OCI-LY7 (cell line): ENCODE measurements around the gene GLIS1. TPM values are rescaled to one million over a fixed set of nuclear protein-coding genes. Genes with fewer than 3 reads are reported as not detected.

Experiments
- BruUV-seq: library from RNA; stranded (reverse); fragments of 400-500 nt; replicated peaks from 2 replicates; lab custom pipeline; 2021; lab: Mats Ljungman, UMichigan
- CTCF ChIA-PET: fragments of 300-600 bp; sonication (Branson Sonifier 250); formaldehyde crosslinking; loops from one replicate; lab custom pipeline; 2022; ENCODE audit warnings: antibody characterized with exemption; ENCODE audit not compliant: unreplicated experiment; lab: Charles Lee
- POLR2A ChIA-PET: fragments of 300-600 bp; sonication (Branson Sonifier 250); formaldehyde crosslinking; loops from one replicate; lab custom pipeline; 2022; ENCODE audit warnings: antibody characterized with exemption; lab: Charles Lee
- DNase-seq: peaks from one replicate; pipeline ENCODE4 v3.0.0-alpha.2; 2015; ENCODE audit warnings: low spot score
- H2AFZ ChIP-seq: fragments of 200-600 bp; sonication (generic), shearing (Covaris generic); 2 replicates; pipeline ENCODE4 v1.6.1; 2014; ENCODE audit warnings: mild to moderate bottlenecking, antibody characterized with exemption, low read length, moderate library complexity
- H3K27ac ChIP-seq: fragments of 200-600 bp; sonication (generic); 2 replicates; pipeline ENCODE4 v1.5.1; 2014; ENCODE audit warnings: mixed run types, low read depth, mild to moderate bottlenecking, moderate library complexity, low read length, inconsistent platforms; ENCODE audit not compliant: poor library complexity, severe bottlenecking
- H3K36me3 ChIP-seq: fragments of 200-600 bp; sonication (generic); 2 replicates; pipeline ENCODE4 v1.6.1; 2014; ENCODE audit warnings: mild to moderate bottlenecking, antibody characterized with exemption, low read length, moderate library complexity, mixed read lengths; ENCODE audit not compliant: insufficient read depth
- H3K4me1 ChIP-seq: fragments of 200-600 bp; sonication (generic); 2 replicates; pipeline ENCODE4 v1.5.1; 2014; ENCODE audit warnings: mild to moderate bottlenecking, low read length; ENCODE audit not compliant: insufficient read depth, poor library complexity, severe bottlenecking
- H3K4me2 ChIP-seq: fragments of 200-600 bp; sonication (generic); 2 replicates; pipeline ENCODE4 v1.6.1; 2014; ENCODE audit warnings: mild to moderate bottlenecking, low read length
- H3K4me3 ChIP-seq: fragments of 200-600 bp; sonication (generic); 2 replicates; pipeline ENCODE4 v1.5.1; 2014; ENCODE audit warnings: mild to moderate bottlenecking, low read depth, low read length; ENCODE audit not compliant: poor library complexity, severe bottlenecking
- H3K79me2 ChIP-seq: fragments of 200-600 bp; sonication (generic); 2 replicates; pipeline ENCODE4 v1.6.1; 2016; ENCODE audit warnings: low read depth, mild to moderate bottlenecking, low read length, moderate library complexity, mixed read lengths; ENCODE audit not compliant: insufficient read depth
- H3K9me2 ChIP-seq: fragments of 200-600 bp; sonication (generic); 2 replicates; pipeline ENCODE4 v1.6.1; 2016; ENCODE audit warnings: mild to moderate bottlenecking, low read length, mixed read lengths; ENCODE audit not compliant: insufficient read depth
- H3K9me3 ChIP-seq: fragments of 200-600 bp; sonication (generic); 2 replicates; pipeline ENCODE4 v1.6.1; 2014; ENCODE audit warnings: mild to moderate bottlenecking, mixed run types, low read length, mixed read lengths
- H4K20me1 ChIP-seq: fragments of 200-600 bp; sonication (generic); 2 replicates; pipeline ENCODE4 v1.6.1; 2014; ENCODE audit warnings: mild to moderate bottlenecking, antibody characterized with exemption, low read length, moderate library complexity, mixed read lengths; ENCODE audit not compliant: insufficient read depth
- EZH2phosphoT487 ChIP-seq: fragments of 200-600 bp; sonication (generic); IDR thresholded peaks from 2 replicates; pipeline ENCODE4 v1.6.1; 2018; ENCODE audit warnings: low read depth, borderline replicate concordance, mild to moderate bottlenecking, mixed run types, antibody characterized with exemption, low read length, moderate library complexity, mixed read lengths
- intact Hi-C: fragments of 100-400 bp; cut with micrococcal nuclease; formaldehyde crosslinking; loops from one replicate; pipeline ENCODE4 v1.10.0; 2022; ENCODE audit not compliant: unreplicated experiment
- total RNA-seq, 2 experiments: library from RNA; depleted of rRNA in 1 of 2; stranded (reverse); fragments of >200 nt in 1 of 2; shearing (Covaris generic) in 1 of 2; gene quantifications; 2 replicates each; pipeline ENCODE4 v1.2.3, GENCODE V29; 2014 to 2022
- TF ChIP-seq, protein P1 (sequence below): fragments of 200-600 bp; sonication (generic); conservative IDR thresholded peaks from 2 replicates; pipeline ENCODE4 v1.5.1; 2014; ENCODE audit warnings: mild to moderate bottlenecking, antibody characterized with exemption, low read length, moderate library complexity, mixed read lengths

GLIS1 gene
- total RNA-seq, 2 experiments from 2014 or later: not detected

DNA sequence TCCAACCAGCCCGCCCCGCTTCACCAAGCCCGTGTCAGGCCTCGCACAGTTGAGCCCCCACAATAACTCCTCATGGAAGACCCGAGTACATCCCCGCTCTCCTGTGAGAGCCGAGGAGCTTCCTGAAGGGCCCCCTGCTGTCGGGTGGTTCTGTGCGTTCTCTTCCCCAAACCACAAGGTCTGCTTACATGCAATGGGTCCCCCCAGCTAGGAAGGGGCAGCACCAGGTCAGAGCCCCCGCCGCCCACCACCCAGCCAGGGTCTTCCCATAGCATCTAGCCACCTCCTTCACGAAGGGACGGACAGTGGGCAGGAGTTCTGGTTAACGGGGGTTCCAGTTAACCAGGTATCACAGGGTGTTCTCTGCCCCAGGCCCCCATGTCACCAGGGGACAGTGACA lies 51.5 kb downstream of the GLIS1 start:
- H3K4me3 ChIP-seq: no peak overlapping the region
- H4K20me1 ChIP-seq: no peaks in the 10 kb centered on the region
- intact Hi-C loops: no loop called here
- H3K9me3 ChIP-seq: no peaks in the 10 kb centered on the region
- TF ChIP-seq, protein P1, sequence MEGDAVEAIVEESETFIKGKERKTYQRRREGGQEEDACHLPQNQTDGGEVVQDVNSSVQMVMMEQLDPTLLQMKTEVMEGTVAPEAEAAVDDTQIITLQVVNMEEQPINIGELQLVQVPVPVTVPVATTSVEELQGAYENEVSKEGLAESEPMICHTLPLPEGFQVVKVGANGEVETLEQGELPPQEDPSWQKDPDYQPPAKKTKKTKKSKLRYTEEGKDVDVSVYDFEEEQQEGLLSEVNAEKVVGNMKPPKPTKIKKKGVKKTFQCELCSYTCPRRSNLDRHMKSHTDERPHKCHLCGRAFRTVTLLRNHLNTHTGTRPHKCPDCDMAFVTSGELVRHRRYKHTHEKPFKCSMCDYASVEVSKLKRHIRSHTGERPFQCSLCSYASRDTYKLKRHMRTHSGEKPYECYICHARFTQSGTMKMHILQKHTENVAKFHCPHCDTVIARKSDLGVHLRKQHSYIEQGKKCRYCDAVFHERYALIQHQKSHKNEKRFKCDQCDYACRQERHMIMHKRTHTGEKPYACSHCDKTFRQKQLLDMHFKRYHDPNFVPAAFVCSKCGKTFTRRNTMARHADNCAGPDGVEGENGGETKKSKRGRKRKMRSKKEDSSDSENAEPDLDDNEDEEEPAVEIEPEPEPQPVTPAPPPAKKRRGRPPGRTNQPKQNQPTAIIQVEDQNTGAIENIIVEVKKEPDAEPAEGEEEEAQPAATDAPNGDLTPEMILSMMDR: no peak
- TF ChIP-seq EZH2phosphoT487: no peak
- no peak overlapping the region for H3K27ac ChIP-seq
- no TSS peak for BruUV-seq
- no peak overlapping the region for H3K4me2 ChIP-seq
- POLR2A ChIA-PET: interaction anchor here (0.7 kb wide), 1 partner anchor 1206 kb away, joined by 3 read pairs; no protein-coding TSS in a partner anchor
- H3K36me3 ChIP-seq: no peaks in the 10 kb centered on the region
- H3K79me2 ChIP-seq: no peaks in the 10 kb centered on the region
- H3K4me1 ChIP-seq: no peaks in the 10 kb centered on the region
- H2AFZ ChIP-seq: no peak overlapping the region
- DNase-seq: no peak
- no peaks in the 10 kb centered on the region for H3K9me2 ChIP-seq
- CTCF ChIA-PET: no interaction called here

DNA sequence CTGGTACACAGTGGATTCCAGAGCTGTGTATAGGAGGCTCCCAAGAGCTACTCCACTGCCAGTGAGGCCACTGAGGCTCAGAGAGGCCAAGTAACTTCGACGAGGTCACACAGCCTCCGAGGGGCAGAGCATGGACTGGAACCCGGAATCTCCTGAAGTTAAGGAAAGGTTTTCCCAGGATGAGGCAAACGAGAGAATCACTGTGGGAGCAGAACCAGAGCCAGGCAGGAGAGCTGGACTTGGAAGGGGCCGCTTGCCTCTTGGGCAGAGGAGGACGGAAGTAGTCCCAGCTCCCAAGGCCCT lies 52.0 kb downstream of the GLIS1 start:
- ChIA-PET CTCF (no interaction called here), POLR2A (interaction anchor here (0.7 kb wide), 1 partner anchor 1207 kb away, joined by 3 read pairs; no protein-coding TSS in a partner anchor)
- Histone ChIP-seq H2AFZ (no peak overlapping the region), H4K20me1 (no peaks in the 10 kb centered on the region), H3K79me2 (no peaks in the 10 kb centered on the region), H3K4me2 (no peak overlapping the region), H3K9me3 (no peaks in the 10 kb centered on the region), H3K27ac (no peak overlapping the region), H3K4me1 (no peaks in the 10 kb centered on the region), H3K9me2 (no peaks in the 10 kb centered on the region), H3K36me3 (no peaks in the 10 kb centered on the region), H3K4me3 (no peak overlapping the region)
- intact Hi-C loops: no loop called here
- DNase-seq: no peak
- no TSS peak for BruUV-seq
- no peak for TF ChIP-seq EZH2phosphoT487
- TF ChIP-seq, protein P1: no peak

DNA sequence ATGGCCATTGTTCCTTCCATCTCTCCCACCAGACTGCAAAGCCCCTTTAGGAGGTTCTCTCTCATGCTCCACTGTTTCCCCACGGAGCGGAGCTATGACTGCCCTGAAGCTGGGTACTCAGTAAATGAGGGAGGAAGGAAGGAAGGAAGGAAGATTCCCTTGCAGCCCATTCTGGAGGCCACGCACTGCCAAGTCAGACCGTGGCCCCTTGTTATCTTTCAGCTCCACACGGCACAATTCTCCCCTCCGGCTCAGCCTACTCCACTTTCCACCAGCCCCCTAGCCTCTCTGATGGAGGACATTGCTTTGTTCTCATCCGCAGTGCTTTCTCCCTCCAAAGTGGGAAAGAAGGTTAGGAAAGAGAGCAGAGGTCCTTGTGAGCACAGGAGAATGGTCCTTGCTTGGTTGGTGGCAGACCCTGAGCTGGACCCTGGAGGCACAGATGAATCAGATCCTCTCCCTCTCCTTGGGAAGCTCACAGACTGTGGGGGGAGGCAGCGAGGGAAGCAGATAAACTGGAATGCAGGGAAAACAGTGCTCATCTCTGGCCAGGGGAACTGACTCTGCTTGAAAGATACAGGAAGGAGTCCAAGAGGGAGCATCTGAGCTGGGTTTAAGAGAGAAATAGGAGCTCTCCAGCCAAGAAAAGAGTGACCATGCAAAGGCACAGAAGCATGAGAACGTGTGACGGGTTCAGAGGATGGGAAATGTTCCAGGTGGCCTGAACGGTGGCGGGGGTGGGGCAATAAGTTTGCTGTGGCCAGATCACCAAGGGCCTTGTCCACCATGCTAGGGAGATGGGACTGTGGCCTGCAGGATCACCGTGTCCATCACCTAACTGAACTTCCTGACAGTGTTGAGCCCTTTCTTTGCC lies 52.6 kb downstream of the GLIS1 start:
- BruUV-seq: no TSS peak
- H3K36me3 ChIP-seq: no peaks in the 10 kb centered on the region
- H3K4me2 ChIP-seq: no peak overlapping the region
- intact Hi-C loops: no loop called here
- H2AFZ ChIP-seq: no peak overlapping the region
- POLR2A ChIA-PET: interaction anchor here (0.7 kb wide), 1 partner anchor 1207 kb away, joined by 3 read pairs; no protein-coding TSS in a partner anchor
- H3K27ac ChIP-seq: no peak overlapping the region
- TF ChIP-seq, protein P1: no peak
- no peak for TF ChIP-seq EZH2phosphoT487
- no peak for DNase-seq
- no peaks in the 10 kb centered on the region for H3K9me2 ChIP-seq
- no peak overlapping the region for H3K4me3 ChIP-seq
- CTCF ChIA-PET: no interaction called here
- no peaks in the 10 kb centered on the region for H3K79me2 ChIP-seq
- no peaks in the 10 kb centered on the region for H3K4me1 ChIP-seq
- H4K20me1 ChIP-seq: no peaks in the 10 kb centered on the region
- no peaks in the 10 kb centered on the region for H3K9me3 ChIP-seq
